ENCODE results near the gene SMARCD3. TPM values are rescaled to one million over a fixed set of nuclear protein-coding genes. Genes with fewer than 3 reads are reported as not detected.

SMARCD3 gene
- total and polyA plus RNA-seq, 2 of the 4 experiments (the other 2 are of a cell fraction), result 37.5 to 48.5 TPM

GRCh38 chr7:151245360-151246101 is 3.0 kb downstream of the SMARCD3 start:
- H3K9ac ChIP-seq (ENCODE audit: low read depth, low read length), result no peak overlapping the region

More at GRCh38 chr7:151245360-151246101, 3.0 kb downstream of the SMARCD3 start:
- Histone ChIP-seq H2BK120ac (ENCODE audit: low read depth, low read length) (no peak overlapping the region), H2AK5ac (ENCODE audit: low read depth, low read length) (no peak overlapping the region), H3K79me1 (ENCODE audit: low read depth in 1 of 2, low read length in 2 of 2) (peaks cover 10 to 79% of the 10 kb centered on the region in 2 experiments), H3K9me1 (ENCODE audit: insufficient read depth, low read length) (peaks cover 11% of the 10 kb centered on the region), H3K18ac (ENCODE audit: low read depth, low read length) (no peak overlapping the region), H4K91ac (ENCODE audit: insufficient read depth, low read depth, low read length) (no peak overlapping the region), H4K8ac (ENCODE audit: low read depth in 2 of 2, low read length in 2 of 2) (peak overlapping the region in 1 of 2 experiments; percentile 58; a peak in 1 of 4 replicates), H2BK5ac (ENCODE audit: low read depth, low read length, poor library complexity, severe bottlenecking) (no peak overlapping the region), H3K4me2 (ENCODE audit: low read depth, low read length) (peak overlapping the region; percentile 25; the same call in 1 of the 2 replicates), H3K36me3 (ENCODE audit: control insufficient read depth, insufficient read depth, low read length) (peaks cover 23% of the 10 kb centered on the region), H3K14ac (replicated peaks; ENCODE audit: low read depth, low read length) (no peak overlapping the region), H3K9me3 (ENCODE audit: control insufficient read depth, insufficient read depth, low read length) (no peaks in the 10 kb centered on the region), H3K4ac (ENCODE audit: low read depth, low read length) (no peak overlapping the region), H2BK15ac (ENCODE audit: low read depth, low read length) (no peak overlapping the region), H4K5ac (ENCODE audit: low read depth, low read length) (no peak overlapping the region), H3K4me1 (ENCODE audit: control insufficient read depth, insufficient read depth, low read length) (peaks cover 32% of the 10 kb centered on the region), H3K23ac (ENCODE audit: low read depth, low read length) (no peak overlapping the region), H3K27me3 (ENCODE audit: control insufficient read depth, insufficient read depth, low read length) (no peaks in the 10 kb centered on the region), H2AK9ac (replicated peaks; ENCODE audit: low read depth, low read length, poor library complexity) (peak overlapping the region; percentile 83), H4K20me1 (ENCODE audit: insufficient read depth, low read length) (peaks cover 25% of the 10 kb centered on the region), H3K4me3 (ENCODE audit: insufficient read depth, low read depth, low read length) (no peak overlapping the region), H3K27ac (ENCODE audit: insufficient read depth, low read length) (no peak overlapping the region), H3K56ac (ENCODE audit: extremely low read depth, insufficient read depth, low read length) (no peak overlapping the region), H2AFZ (replicated peaks; ENCODE audit: low read length, poor library complexity) (peak overlapping the region; percentile 68), H2BK20ac (ENCODE audit: low read depth, low read length) (no peak overlapping the region)
- intact Hi-C loops (cut with micrococcal nuclease) (no loop called here), dilution Hi-C loops (cut with HindIII; ENCODE audit: low sequenced_read_pairs, unreplicated experiment) (no loop called here), in situ Hi-C loops (cut with MboI; ENCODE audit: low sequenced_read_pairs) (no loop called here)
- no peak for DNase-seq
- ChIA-PET POLR2A (ENCODE audit: unreplicated experiment) (no interaction called here), CTCF (no interaction called here)
- no peak for TF ChIP-seq BHLHE40 (IDR thresholded peaks at IDR 0.05; ENCODE audit: low read depth, low read length)
- no peak for TF ChIP-seq NFE2L2 (IDR thresholded peaks at IDR 0.05; ENCODE audit: low read depth, low read length)
- TF ChIP-seq MAZ (IDR thresholded peaks at IDR 0.05; ENCODE audit: borderline replicate concordance, low read depth, low read length), result peak; percentile 69; the same call in 1 of the 2 replicates
- TF ChIP-seq USF2 (IDR thresholded peaks at IDR 0.05; ENCODE audit: low read depth, low read length), result no peak
- peak; percentile 26; the same call in 1 of the 2 replicates for TF ChIP-seq RAD21 (IDR thresholded peaks at IDR 0.05; ENCODE audit: low read length)
- TF ChIP-seq SMC3 (IDR thresholded peaks at IDR 0.05; ENCODE audit: low read depth, low read length), result no peak
- TF ChIP-seq MAFK (IDR thresholded peaks at IDR 0.05; ENCODE audit: low read depth, low read length), result no peak
- TF ChIP-seq CTCF (conservative IDR thresholded peaks at IDR 0.05; ENCODE audit: low read depth, low read length), result peak; percentile 61
- no peak for TF ChIP-seq POLR2A (IDR thresholded peaks at IDR 0.05; ENCODE audit: low read depth, low read length)
- TF ChIP-seq FOS (IDR thresholded peaks at IDR 0.05; ENCODE audit: low read depth, low read length), result no peak
- TF ChIP-seq RCOR1 (IDR thresholded peaks at IDR 0.05; ENCODE audit: insufficient replicate concordance, low read length), result no peak
- no peak for TF ChIP-seq MXI1 (IDR thresholded peaks at IDR 0.05; ENCODE audit: borderline replicate concordance, low read depth, low read length)
- BruUV-seq (replicated peaks), result no TSS peak
- WGBS, 2 experiments (ENCODE audit: extremely low coverage in 2 of 2, insufficient read length in 1 of 2), result 8% methylated on average over 21 of the region's 60 CpGs; no CpG with 5 or more reads in 1 of the 2 experiments
- peak; percentile 15 for ATAC-seq (ENCODE audit: low read depth)
